ENCODE data around the gene PDE2A. TPM values are rescaled to one million over a fixed set of nuclear protein-coding genes. Genes with fewer than 3 reads are reported as not detected.

Gene PDE2A
- total and polyA plus RNA-seq, 5 experiments from 2014 or later, result 0.22 to 1.9 (median 0.74) TPM; not detected in 1

GRCh38 chr11:72680624-72681158 is 6.5 kb upstream of the PDE2A start:
- POLR2A ChIA-PET, result interaction anchor here (1.2 kb wide), 1 partner anchor 9 kb away, joined by 3 read pairs; no protein-coding TSS in a partner anchor
- Mint-ChIP-seq H3K9me3 (no peaks in the 10 kb centered on the region), H3K4me3 (no peak overlapping the region), H3K36me3 (peaks cover 0 to 6% (median 0%) of the 10 kb centered on the region in 3 donors), H3K27me3 (peaks cover 0 to 6% (median 2%) of the 10 kb centered on the region in 5 donors), H3K27ac (peak overlapping the region in 4 of 10 donors; percentile 19 to 85 (median 80)), H3K4me1 (peaks cover 11 to 33% (median 22%) of the 10 kb centered on the region in 4 donors)
- DNase-seq, result no peak
- no peak for ATAC-seq

- Mint-ChIP-seq H3K36me3 (peaks cover 0 to 4% (median 0%) of the 10 kb centered on the region in 3 donors), H3K27me3 (peaks cover 0 to 14% (median 8%) of the 10 kb centered on the region in 5 donors), H3K4me1 (peaks cover 17 to 40% (median 27%) of the 10 kb centered on the region in 4 donors), H3K27ac (peak overlapping the region in 1 of 10 donors; percentile 19), H3K9me3 (no peaks in the 10 kb centered on the region), H3K4me3 (no peak overlapping the region)
- POLR2A ChIA-PET, result no interaction called here
- DNase-seq (no peak), ATAC-seq (no peak)
Measured at GRCh38 chr11:72679869-72680268, 5.6 kb upstream of the PDE2A start.

GRCh38 chr11:72678524-72678923 is 4.3 kb upstream of the PDE2A start:
- no peak for ATAC-seq
- peaks cover 5 to 27% (median 15%) of the 10 kb centered on the region in 5 donors for H3K27me3 Mint-ChIP-seq

GRCh38 chr11:72676861-72677341 is 2.7 kb upstream of the PDE2A start:
- DNase-seq, result peak; percentile 51 to 78 (median 64)
- Mint-ChIP-seq H3K27me3 (peaks cover 17 to 43% (median 29%) of the 10 kb centered on the region in 5 donors), H3K4me3 (no peak overlapping the region), H3K4me1 (peaks cover 24 to 51% (median 38%) of the 10 kb centered on the region in 4 donors), H3K36me3 (peaks cover 0 to 7% (median 2%) of the 10 kb centered on the region in 3 donors), H3K27ac (peak overlapping the region in 1 of 10 donors; percentile 75), H3K9me3 (no peaks in the 10 kb centered on the region)
- POLR2A ChIA-PET, result interaction anchor here (0.9 kb wide), 1 partner anchor 9 kb away, joined by 3 read pairs; no protein-coding TSS in a partner anchor
- peak; percentile 80 to 94 for ATAC-seq

More at GRCh38 chr11:72678524-72678923, 4.3 kb upstream of the PDE2A start:
- POLR2A ChIA-PET, result no interaction called here
- H3K9me3 Mint-ChIP-seq, result no peaks in the 10 kb centered on the region
- H3K4me3 Mint-ChIP-seq, result no peak overlapping the region
- DNase-seq, result no peak
- H3K4me1 Mint-ChIP-seq, result peaks cover 18 to 49% (median 31%) of the 10 kb centered on the region in 4 donors
- H3K36me3 Mint-ChIP-seq, result peaks cover 0 to 2% (median 0%) of the 10 kb centered on the region in 3 donors
- H3K27ac Mint-ChIP-seq, result peak overlapping the region in 1 of 10 donors; percentile 61

GRCh38 chr11:72675221-72675620 is 999 bp upstream of the PDE2A start:
- no peak for DNase-seq
- Mint-ChIP-seq H3K27me3 (peaks cover 29 to 59% (median 42%) of the 10 kb centered on the region in 5 donors), H3K27ac (peak overlapping the region in 2 of 10 donors; percentile 24 to 65), H3K36me3 (peaks cover 0 to 7% (median 2%) of the 10 kb centered on the region in 3 donors), H3K4me1 (peaks cover 24 to 48% (median 38%) of the 10 kb centered on the region in 4 donors), H3K4me3 (no peak overlapping the region), H3K9me3 (no peaks in the 10 kb centered on the region)
- ATAC-seq, result no peak
- POLR2A ChIA-PET, result no interaction called here

GRCh38 chr11:72673284-72673942 is 809 bp downstream of the PDE2A start:
- DNase-seq, result no peak

GRCh38 chr11:72672597-72673238 is 1.5 kb downstream of the PDE2A start:
- ATAC-seq, result no peak
- no peak overlapping the region for H3K4me3 Mint-ChIP-seq
- H3K4me1 Mint-ChIP-seq, result peaks cover 22 to 40% (median 28%) of the 10 kb centered on the region in 4 donors
- peaks cover 0 to 7% (median 2%) of the 10 kb centered on the region in 3 donors for H3K36me3 Mint-ChIP-seq
- POLR2A ChIA-PET, result no interaction called here
- peaks cover 37 to 83% (median 53%) of the 10 kb centered on the region in 5 donors for H3K27me3 Mint-ChIP-seq
- H3K9me3 Mint-ChIP-seq, result peaks cover 0 to 4% (median 0%) of the 10 kb centered on the region in 9 donors
- peak overlapping the region in 1 of 10 donors; percentile 4 for H3K27ac Mint-ChIP-seq
- DNase-seq, result no peak

More at GRCh38 chr11:72673284-72673942, 809 bp downstream of the PDE2A start:
- no peak for ATAC-seq
- Mint-ChIP-seq H3K27me3 (peaks cover 36 to 77% (median 50%) of the 10 kb centered on the region in 5 donors), H3K27ac (peak overlapping the region in 2 of 10 donors; percentile 4 to 77), H3K4me1 (peaks cover 24 to 44% (median 32%) of the 10 kb centered on the region in 4 donors), H3K4me3 (no peak overlapping the region), H3K9me3 (peaks cover 0 to 4% (median 0%) of the 10 kb centered on the region in 9 donors), H3K36me3 (peaks cover 0 to 7% (median 2%) of the 10 kb centered on the region in 3 donors)
- POLR2A ChIA-PET, result no interaction called here

- POLR2A ChIA-PET, result interaction anchor here (0.7 kb wide), 1 partner anchor 10 kb away, joined by 3 read pairs; no protein-coding TSS in a partner anchor
- ATAC-seq (no peak), DNase-seq (no peak)
- H3K4me3 Mint-ChIP-seq, result no peak overlapping the region
- H3K9me3 Mint-ChIP-seq, result peaks cover 0 to 12% (median 7%) of the 10 kb centered on the region in 9 donors
- H3K27me3 Mint-ChIP-seq, result peaks cover 43 to 94% (median 63%) of the 10 kb centered on the region in 5 donors
- peaks cover 0 to 15% (median 6%) of the 10 kb centered on the region in 3 donors for H3K36me3 Mint-ChIP-seq
- peaks cover 18 to 31% (median 21%) of the 10 kb centered on the region in 4 donors for H3K4me1 Mint-ChIP-seq
- peak overlapping the region in 1 of 10 donors; percentile 44 for H3K27ac Mint-ChIP-seq
Measured at GRCh38 chr11:72671152-72672099, 2.8 kb downstream of the PDE2A start.

- no peak for DNase-seq
Measured at GRCh38 chr11:72670041-72670440, 4.2 kb downstream of the PDE2A start.

GRCh38 chr11:72669527-72669926 is 4.7 kb downstream of the PDE2A start:
- Mint-ChIP-seq H3K27me3 (peaks cover 44 to 96% (median 64%) of the 10 kb centered on the region in 5 donors), H3K36me3 (peaks cover 0 to 15% (median 6%) of the 10 kb centered on the region in 3 donors), H3K27ac (no peak overlapping the region), H3K4me1 (peaks cover 7 to 17% (median 14%) of the 10 kb centered on the region in 4 donors), H3K9me3 (peaks cover 0 to 12% (median 7%) of the 10 kb centered on the region in 9 donors), H3K4me3 (no peak overlapping the region)
- no peak for ATAC-seq
- POLR2A ChIA-PET, result no interaction called here
- no peak for DNase-seq

More at GRCh38 chr11:72670041-72670440, 4.2 kb downstream of the PDE2A start:
- no peak for ATAC-seq
- POLR2A ChIA-PET, result no interaction called here
- peaks cover 0 to 12% (median 7%) of the 10 kb centered on the region in 9 donors for H3K9me3 Mint-ChIP-seq
- H3K4me3 Mint-ChIP-seq, result no peak overlapping the region
- peaks cover 43 to 97% (median 67%) of the 10 kb centered on the region in 5 donors for H3K27me3 Mint-ChIP-seq
- H3K27ac Mint-ChIP-seq, result no peak overlapping the region
- H3K36me3 Mint-ChIP-seq, result peaks cover 0 to 15% (median 6%) of the 10 kb centered on the region in 3 donors
- H3K4me1 Mint-ChIP-seq, result peaks cover 9 to 19% (median 16%) of the 10 kb centered on the region in 4 donors

- H3K36me3 Mint-ChIP-seq, result peaks cover 0 to 15% (median 6%) of the 10 kb centered on the region in 3 donors
- peak in 1 of 2 donors; percentile 22 for ATAC-seq
- H3K4me1 Mint-ChIP-seq, result peaks cover 5 to 15% (median 10%) of the 10 kb centered on the region in 4 donors
- POLR2A ChIA-PET, result no interaction called here
- peaks cover 0 to 12% (median 7%) of the 10 kb centered on the region in 9 donors for H3K9me3 Mint-ChIP-seq
- no peak overlapping the region for H3K4me3 Mint-ChIP-seq
- peaks cover 41 to 94% (median 62%) of the 10 kb centered on the region in 5 donors for H3K27me3 Mint-ChIP-seq
- no peak for DNase-seq
- no peak overlapping the region for H3K27ac Mint-ChIP-seq
Measured at GRCh38 chr11:72668629-72669347, 5.4 kb downstream of the PDE2A start.

Measured in naive thymus-derived CD8-positive, alpha-beta T cell (primary cell).